WTC11 (cell line): ENCODE data around the gene TIGAR. TPM values are rescaled to one million over a fixed set of nuclear protein-coding genes. Genes with fewer than 3 reads are reported as not detected.

Source experiments
- ATAC-seq: fragments of 200-7000 bp; cut with Tn5 transposase; 2 replicates; pipeline ENCODE4 v1.10.0; 2021; ENCODE audit warnings: mild to moderate bottlenecking, moderate library complexity
- CTCF ChIA-PET: fragments of 300-600 bp; sonication (Branson Sonifier 250); formaldehyde crosslinking; loops from one replicate; lab custom pipeline; 2021; ENCODE audit warnings: antibody characterized with exemption; lab: Charles Lee
- POLR2A ChIA-PET: fragments of 350-600 bp; sonication (Branson Sonifier 250); formaldehyde crosslinking; loops from one replicate; lab custom pipeline; 2021; ENCODE audit warnings: antibody characterized with exemption; lab: Charles Lee
- DNase-seq: peaks from one replicate; pipeline ENCODE4 v3.0.0; 2021; ENCODE audit warnings: low spot score
- H3K27ac Mint-ChIP-seq: 2 replicates; pipeline ENCODE4 v1.8.0; 2021; ENCODE audit warnings: mixed read lengths
- H3K27me3 Mint-ChIP-seq: 2 replicates; pipeline ENCODE4 v1.8.0; 2021; ENCODE audit warnings: low read depth, mild to moderate bottlenecking, moderate library complexity, mixed read lengths
- H3K36me3 Mint-ChIP-seq: 2 replicates; pipeline ENCODE4 v1.8.0; 2021; ENCODE audit warnings: mixed read lengths
- H3K4me1 Mint-ChIP-seq: 2 replicates; pipeline ENCODE4 v1.8.0; 2022; ENCODE audit warnings: mixed read lengths
- H3K4me3 Mint-ChIP-seq: 2 replicates; pipeline ENCODE4 v1.8.0; 2021; ENCODE audit warnings: mild to moderate bottlenecking, moderate library complexity, mixed read lengths
- H3K9me3 Mint-ChIP-seq: 2 replicates; pipeline ENCODE4 v1.8.0; 2021; ENCODE audit warnings: mixed read lengths
- ATF1 ChIP-seq: sonication (generic); formaldehyde crosslinking; IDR thresholded peaks from 2 replicates; pipeline ENCODE4 v1.8.1; 2023; ENCODE audit warnings: mild to moderate bottlenecking, moderate library complexity, missing genetic modification reagents
- CREB1 ChIP-seq: sonication (generic); formaldehyde crosslinking; IDR thresholded peaks from 2 replicates; pipeline ENCODE4 v1.8.0; 2023; ENCODE audit warnings: mild to moderate bottlenecking, missing genetic modification reagents
- FOXP4 ChIP-seq: sonication (generic); formaldehyde crosslinking; IDR thresholded peaks from 2 replicates; pipeline ENCODE4 v1.8.0; 2022; ENCODE audit warnings: mild to moderate bottlenecking, missing genetic modification reagents
- GRHL2 ChIP-seq: fragments of 250-450 bp; sonication (Bioruptor Pico); IDR thresholded peaks from 2 replicates; pipeline ENCODE4 v1.8.0; 2022; ENCODE audit warnings: mild to moderate bottlenecking, moderate library complexity; ENCODE audit not compliant: insufficient replicate concordance, severe bottlenecking
- GTF2I ChIP-seq: fragments of 250-450 bp; sonication (Bioruptor Pico); conservative IDR thresholded peaks from 2 replicates; pipeline ENCODE4 v1.4.0; 2021; ENCODE audit warnings: mild to moderate bottlenecking
- HMGXB4 ChIP-seq: sonication (generic); formaldehyde crosslinking; IDR thresholded peaks from 2 replicates; pipeline ENCODE4 v1.8.1; 2023; ENCODE audit warnings: mild to moderate bottlenecking, moderate library complexity, missing genetic modification reagents
- IRF2 ChIP-seq: sonication (generic); formaldehyde crosslinking; IDR thresholded peaks from 2 replicates; pipeline ENCODE4 v1.8.0; 2022; ENCODE audit warnings: low read depth, missing genetic modification reagents, borderline replicate concordance
- JAZF1 ChIP-seq: fragments of 250-450 bp; sonication (Bioruptor Pico); IDR thresholded peaks from 2 replicates; pipeline ENCODE4 v1.9.0; 2021; ENCODE audit warnings: moderate library complexity, mild to moderate bottlenecking, inconsistent platforms
- NFYB ChIP-seq: sonication (generic); formaldehyde crosslinking; conservative IDR thresholded peaks from 2 replicates; pipeline ENCODE4 v1.8.0; 2022; ENCODE audit warnings: low read depth, missing genetic modification reagents
- NR3C1 ChIP-seq: sonication (generic); formaldehyde crosslinking; conservative IDR thresholded peaks from 2 replicates; pipeline ENCODE4 v1.8.1; 2023; ENCODE audit warnings: low read depth, mild to moderate bottlenecking, missing genetic modification reagents
- PRRX2 ChIP-seq: fragments of 250-450 bp; sonication (Bioruptor Pico); IDR thresholded peaks from 2 replicates; pipeline ENCODE4 v1.8.0; 2021; ENCODE audit warnings: mild to moderate bottlenecking
- RORB ChIP-seq: fragments of 250-450 bp; sonication (Bioruptor Pico); IDR thresholded peaks from 2 replicates; pipeline ENCODE4 v1.9.0; 2021; ENCODE audit warnings: mild to moderate bottlenecking
- SOX15 ChIP-seq: fragments of 250-450 bp; sonication (Bioruptor Pico); IDR thresholded peaks from 2 replicates; pipeline ENCODE4 v1.9.0; 2021; ENCODE audit warnings: mild to moderate bottlenecking
- SP1 ChIP-seq: sonication (generic); formaldehyde crosslinking; conservative IDR thresholded peaks from 2 replicates; pipeline ENCODE4 v1.8.1; 2022; ENCODE audit warnings: missing genetic modification reagents
- TP53 ChIP-seq: sonication (generic); formaldehyde crosslinking; IDR thresholded peaks from 2 replicates; pipeline ENCODE4 v1.8.1; 2023; ENCODE audit warnings: mild to moderate bottlenecking, missing genetic modification reagents
- ZMAT4 ChIP-seq: fragments of 250-450 bp; sonication (Bioruptor Pico); IDR thresholded peaks from 2 replicates; pipeline ENCODE4 v1.9.0; 2021; ENCODE audit warnings: mild to moderate bottlenecking
- ZNF232 ChIP-seq: sonication (generic); formaldehyde crosslinking; IDR thresholded peaks from 2 replicates; pipeline ENCODE4 v1.8.0; 2022; ENCODE audit warnings: mild to moderate bottlenecking, missing genetic modification reagents
- ZNF416 ChIP-seq: fragments of 250-450 bp; sonication (Bioruptor Pico); IDR thresholded peaks from 2 replicates; pipeline ENCODE4 v1.9.0; 2021; ENCODE audit warnings: mild to moderate bottlenecking, inconsistent platforms
- ZNF425 ChIP-seq: fragments of 250-450 bp; sonication (Bioruptor Pico); conservative IDR thresholded peaks from 2 replicates; pipeline ENCODE4 v1.9.0; 2021; ENCODE audit warnings: mild to moderate bottlenecking
- total RNA-seq: library from RNA; stranded (reverse); gene quantifications from 3 replicates; pipeline ENCODE4 v1.2.3, GENCODE V29; 2021

The TIGAR gene
- total RNA-seq, 1 experiment from 2014 or later, result 26.7 TPM

GRCh38 chr12:4300883-4301282 is 20.1 kb upstream of the TIGAR start (continued):
- TF ChIP-seq SP1 (CRISPR knock-in tag) (no peak), IRF2 (CRISPR knock-in tag) (no peak), NR3C1 (CRISPR knock-in tag) (no peak), ZNF232 (CRISPR knock-in tag) (no peak), TP53 (no peak), GTF2I (no peak), ATF1 (CRISPR knock-in tag) (no peak)

- H3K4me3 Mint-ChIP-seq, result no peak overlapping the region
- ChIA-PET POLR2A (interaction anchor here (0.6 kb wide), 2 partner anchors 18 to 556 kb away, joined by 3 to 4 read pairs; no protein-coding TSS in a partner anchor), CTCF (interaction anchor here (0.7 kb wide), 1 partner anchor 16 kb away, joined by 3 read pairs; no protein-coding TSS in a partner anchor)
- peaks cover 15% of the 10 kb centered on the region for H3K4me1 Mint-ChIP-seq
- peak overlapping the region; percentile 67 for H3K27ac Mint-ChIP-seq
- peaks cover 78% of the 10 kb centered on the region for H3K36me3 Mint-ChIP-seq
- no peak for ATAC-seq
- no peaks in the 10 kb centered on the region for H3K9me3 Mint-ChIP-seq
- TF ChIP-seq SOX15 (CRISPR knock-in tag) (no peak), CREB1 (no peak), ZNF416 (CRISPR knock-in tag) (no peak), NFYB (CRISPR knock-in tag) (no peak), ZNF425 (no peak), FOXP4 (CRISPR knock-in tag) (no peak)
- TF ChIP-seq, all 79 proteins: peak for 0
- no peak for DNase-seq
- H3K27me3 Mint-ChIP-seq, result no peaks in the 10 kb centered on the region
These were observed 19.0 kb upstream of the TIGAR start for GRCh38 chr12:4301932-4302501.

GRCh38 chr12:4302881-4303280 is 18.1 kb upstream of the TIGAR start:
- ChIA-PET POLR2A (interaction anchor here (1.2 kb wide), 1 partner anchor 13 kb away, joined by 3 read pairs; no protein-coding TSS in a partner anchor), CTCF (no interaction called here)
- ATAC-seq (no peak), DNase-seq (no peak)
- Mint-ChIP-seq H3K27me3 (no peaks in the 10 kb centered on the region), H3K4me3 (no peak overlapping the region), H3K9me3 (no peaks in the 10 kb centered on the region), H3K4me1 (peaks cover 22% of the 10 kb centered on the region), H3K36me3 (peaks cover 73% of the 10 kb centered on the region), H3K27ac (peak overlapping the region; percentile 67)
- TF ChIP-seq ZNF425, result no peak
- TF ChIP-seq PRRX2 (CRISPR knock-in tag), result no peak
- TF ChIP-seq ZMAT4, result no peak
- TF ChIP-seq HMGXB4 (CRISPR knock-in tag), result no peak
- no peak for TF ChIP-seq JAZF1
- TF ChIP-seq GRHL2 (CRISPR knock-in tag), result no peak
- no peak for TF ChIP-seq RORB (CRISPR knock-in tag)
